ENCODE results near the gene FGD3. TPM values are rescaled to one million over a fixed set of nuclear protein-coding genes. Genes with fewer than 3 reads are reported as not detected.

Gene FGD3
- total RNA-seq, 1 donor from 2014 or later: 0.09 TPM

DNA sequence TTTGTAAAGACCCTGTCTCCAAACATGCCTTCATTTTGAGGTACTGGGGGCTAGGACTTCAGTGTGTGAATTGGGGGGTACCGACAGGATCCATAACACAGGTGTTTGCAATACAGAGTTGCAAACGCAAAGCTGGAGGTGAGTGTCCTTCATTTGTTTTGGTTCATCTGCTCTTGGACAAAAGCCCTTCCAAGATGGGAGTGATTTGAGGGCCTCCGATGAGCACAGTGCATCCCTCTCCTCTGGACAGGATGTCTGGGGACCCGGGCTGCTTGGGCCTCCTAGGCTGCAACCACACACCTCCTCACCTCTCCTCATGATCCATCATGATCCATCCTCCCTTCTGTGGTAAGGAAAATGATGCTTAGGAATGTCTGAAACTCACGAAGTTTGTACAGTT lies 23.8 kb downstream of the FGD3 start:
- TF ChIP-seq EZH2 (IDR thresholded peaks at IDR 0.05; ENCODE audit: insufficient read depth, low read length): no peak
- TF ChIP-seq CTCF (IDR thresholded peaks at IDR 0.05; ENCODE audit: insufficient read depth, low read depth, low read length): no peak
- H3K79me2 ChIP-seq (ENCODE audit: insufficient read depth, low read length): no peaks in the 10 kb centered on the region
- peaks cover 3% of the 10 kb centered on the region for H3K4me1 Mint-ChIP-seq (ENCODE audit: low read depth, unreplicated experiment)
- H3K4me1 ChIP-seq (ENCODE audit: insufficient read depth, low read length): peaks cover 4% of the 10 kb centered on the region
- no peaks in the 10 kb centered on the region for H3K9me3 ChIP-seq (ENCODE audit: insufficient read depth, low read depth, low read length)
- no peak overlapping the region for H3K4me3 Mint-ChIP-seq (ENCODE audit: unreplicated experiment)
- DNase-seq (ENCODE audit: low read depth) (no peak), FAIRE-seq (no peak)
- H3K9ac ChIP-seq (ENCODE audit: low read length): no peak overlapping the region
- no peak overlapping the region for H3K4me2 ChIP-seq (ENCODE audit: low read length)
- no peaks in the 10 kb centered on the region for H3K36me3 Mint-ChIP-seq (ENCODE audit: low read depth, unreplicated experiment)
- peaks cover 3% of the 10 kb centered on the region for H3K27me3 Mint-ChIP-seq (ENCODE audit: low read depth, unreplicated experiment)
- no peak overlapping the region for H3K27ac ChIP-seq (ENCODE audit: low read depth, low read length)
- H2AFZ ChIP-seq (ENCODE audit: low read depth, low read length): no peak overlapping the region
- H3K36me3 ChIP-seq (ENCODE audit: insufficient read depth, low read length): no peaks in the 10 kb centered on the region
- no peak overlapping the region for H3K27ac Mint-ChIP-seq (ENCODE audit: unreplicated experiment)
- H4K20me1 ChIP-seq (ENCODE audit: insufficient read depth, low read length): no peaks in the 10 kb centered on the region
- no peaks in the 10 kb centered on the region for H3K27me3 ChIP-seq (ENCODE audit: insufficient read depth, low read length)
- peaks cover 8% of the 10 kb centered on the region for H3K9me3 Mint-ChIP-seq (ENCODE audit: unreplicated experiment)
- no peak overlapping the region for H3K4me3 ChIP-seq (ENCODE audit: insufficient read depth, low read depth, low read length)

DNA sequence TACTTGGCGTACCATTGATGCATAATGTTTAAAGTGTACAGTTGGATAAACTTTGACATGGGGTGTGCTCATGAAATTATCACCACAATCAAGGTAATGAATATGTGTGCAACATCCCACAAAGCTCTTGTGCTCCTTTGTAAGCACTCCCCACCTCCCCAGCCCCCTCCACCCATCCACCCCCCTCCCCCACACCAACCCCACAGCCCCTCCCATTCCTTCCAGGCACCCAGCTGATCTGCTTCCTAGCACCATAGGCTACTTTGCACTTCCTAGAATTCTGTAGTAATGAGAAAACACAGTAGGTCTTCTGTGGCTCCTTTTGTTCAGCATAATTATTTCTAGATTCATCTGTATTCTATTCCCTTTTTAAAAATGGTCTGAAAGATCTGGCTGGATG lies 24.5 kb downstream of the FGD3 start:
- no peak overlapping the region for H3K4me3 Mint-ChIP-seq (ENCODE audit: unreplicated experiment)
- FAIRE-seq: no peak
- DNase-seq (ENCODE audit: low read depth): no peak
- H3K27me3 Mint-ChIP-seq (ENCODE audit: low read depth, unreplicated experiment): peaks cover 4% of the 10 kb centered on the region
- no peak overlapping the region for H3K4me3 ChIP-seq (ENCODE audit: insufficient read depth, low read depth, low read length)
- peaks cover 3% of the 10 kb centered on the region for H3K4me1 Mint-ChIP-seq (ENCODE audit: low read depth, unreplicated experiment)
- no peaks in the 10 kb centered on the region for H3K36me3 ChIP-seq (ENCODE audit: insufficient read depth, low read length)
- H3K27ac Mint-ChIP-seq (ENCODE audit: unreplicated experiment): no peak overlapping the region
- H3K27ac ChIP-seq (ENCODE audit: low read depth, low read length): no peak overlapping the region
- H3K4me2 ChIP-seq (ENCODE audit: low read length): no peak overlapping the region
- no peaks in the 10 kb centered on the region for H3K36me3 Mint-ChIP-seq (ENCODE audit: low read depth, unreplicated experiment)
- H2AFZ ChIP-seq (ENCODE audit: low read depth, low read length): no peak overlapping the region
- H3K9ac ChIP-seq (ENCODE audit: low read length): no peak overlapping the region
- no peaks in the 10 kb centered on the region for H3K79me2 ChIP-seq (ENCODE audit: insufficient read depth, low read length)
- H3K9me3 ChIP-seq (ENCODE audit: insufficient read depth, low read depth, low read length): no peaks in the 10 kb centered on the region
- no peaks in the 10 kb centered on the region for H3K27me3 ChIP-seq (ENCODE audit: insufficient read depth, low read length)
- peaks cover 8% of the 10 kb centered on the region for H3K9me3 Mint-ChIP-seq (ENCODE audit: unreplicated experiment)
- H4K20me1 ChIP-seq (ENCODE audit: insufficient read depth, low read length): no peaks in the 10 kb centered on the region
- H3K4me1 ChIP-seq (ENCODE audit: insufficient read depth, low read length): peaks cover 4% of the 10 kb centered on the region
- TF ChIP-seq CTCF (IDR thresholded peaks at IDR 0.05; ENCODE audit: insufficient read depth, low read depth, low read length) (no peak), EZH2 (IDR thresholded peaks at IDR 0.05; ENCODE audit: insufficient read depth, low read length) (no peak)

- Histone ChIP-seq H3K4me1 (ENCODE audit: insufficient read depth, low read length) (peaks cover 4% of the 10 kb centered on the region), H2AFZ (ENCODE audit: low read depth, low read length) (no peak overlapping the region), H4K20me1 (ENCODE audit: insufficient read depth, low read length) (no peaks in the 10 kb centered on the region), H3K4me3 (ENCODE audit: insufficient read depth, low read depth, low read length) (no peak overlapping the region), H3K4me2 (ENCODE audit: low read length) (no peak overlapping the region), H3K27me3 (ENCODE audit: insufficient read depth, low read length) (no peaks in the 10 kb centered on the region), H3K9ac (ENCODE audit: low read length) (no peak overlapping the region), H3K9me3 (ENCODE audit: insufficient read depth, low read depth, low read length) (no peaks in the 10 kb centered on the region), H3K27ac (ENCODE audit: low read depth, low read length) (no peak overlapping the region), H3K79me2 (ENCODE audit: insufficient read depth, low read length) (no peaks in the 10 kb centered on the region), H3K36me3 (ENCODE audit: insufficient read depth, low read length) (no peaks in the 10 kb centered on the region)
- Mint-ChIP-seq H3K27me3 (ENCODE audit: low read depth, unreplicated experiment) (peaks cover 2% of the 10 kb centered on the region), H3K4me1 (ENCODE audit: low read depth, unreplicated experiment) (peaks cover 3% of the 10 kb centered on the region), H3K4me3 (ENCODE audit: unreplicated experiment) (no peak overlapping the region), H3K9me3 (ENCODE audit: unreplicated experiment) (peaks cover 8% of the 10 kb centered on the region), H3K27ac (ENCODE audit: unreplicated experiment) (no peak overlapping the region), H3K36me3 (ENCODE audit: low read depth, unreplicated experiment) (no peaks in the 10 kb centered on the region)
- FAIRE-seq (no peak), DNase-seq (ENCODE audit: low read depth) (no peak)
- TF ChIP-seq EZH2 (IDR thresholded peaks at IDR 0.05; ENCODE audit: insufficient read depth, low read length) (no peak), CTCF (IDR thresholded peaks at IDR 0.05; ENCODE audit: insufficient read depth, low read depth, low read length) (no peak)
Observed at GRCh38 chr9:92973700-92974099, 26.4 kb downstream of the FGD3 start.

Data from astrocyte (in vitro differentiated cells and primary cell).